Neural cell (in vitro differentiated cells): ENCODE data around the gene YIPF2. TPM values are rescaled to one million over a fixed set of nuclear protein-coding genes. Genes with fewer than 3 reads are reported as not detected.

ENCODE experiments used
- H2AFZ ChIP-seq: fragments of 200-600, 300-800 bp; sonication (generic), shearing (Covaris generic); 2 replicates; pipeline ENCODE4 v1.6.0; 2014; ENCODE audit warnings: low read depth, mild to moderate bottlenecking, antibody characterized with exemption, low read length, moderate library complexity
- H3F3A ChIP-seq: fragments of 200-600 bp; shearing (Covaris generic); 2 replicates; pipeline ENCODE4 v1.6.1; 2016; ENCODE audit warnings: mild to moderate bottlenecking, moderate library complexity, mixed read lengths, antibody characterized with exemption, low read length; ENCODE audit not compliant: insufficient read depth, poor library complexity, severe bottlenecking
- H3K27ac ChIP-seq: fragments of 200-600, 300-800 bp; sonication (generic), shearing (Covaris generic); 2 replicates; pipeline ENCODE4 v1.5.1; 2014; ENCODE audit warnings: mild to moderate bottlenecking, low read length, moderate library complexity
- H3K27me3 ChIP-seq: fragments of 300-800, 200-600 bp; sonication (generic), shearing (Covaris generic); 2 replicates; pipeline ENCODE4 v1.6.0; 2014; ENCODE audit warnings: mild to moderate bottlenecking, low read depth, low read length, moderate library complexity; ENCODE audit not compliant: insufficient read depth
- H3K36me3 ChIP-seq: fragments of 300-800, 200-600 bp; sonication (generic), shearing (Covaris generic); 2 replicates; pipeline ENCODE4 v1.5.1; 2014; ENCODE audit warnings: mild to moderate bottlenecking, antibody characterized with exemption, low read length, moderate library complexity; ENCODE audit not compliant: insufficient read depth
- H3K4me2 ChIP-seq: fragments of 300-800, 200-600 bp; sonication (generic), shearing (Covaris generic); 2 replicates; pipeline ENCODE4 v1.6.0; 2014; ENCODE audit warnings: mild to moderate bottlenecking, low read length
- H3K4me3 ChIP-seq: fragments of 300-800, 200-600 bp; sonication (generic), shearing (Covaris generic); 2 replicates; pipeline ENCODE4 v1.5.1; 2014; ENCODE audit warnings: mild to moderate bottlenecking, low read length, moderate library complexity
- H3K79me2 ChIP-seq: fragments of 200-600 bp; shearing (Covaris generic); replicated peaks from 2 replicates; pipeline ENCODE4 v1.6.0; 2014; ENCODE audit warnings: mild to moderate bottlenecking, low read length, moderate library complexity; ENCODE audit not compliant: insufficient read depth
- H3K9ac ChIP-seq: fragments of 300-800, 200-600 bp; sonication (generic), shearing (Covaris generic); 2 replicates; pipeline ENCODE4 v1.6.1; 2016; ENCODE audit warnings: mild to moderate bottlenecking, low read length, mixed read lengths
- H3K9me2 ChIP-seq: fragments of 200-600 bp; shearing (Covaris generic); 2 replicates; pipeline ENCODE4 v1.6.1; 2016; ENCODE audit warnings: mild to moderate bottlenecking, low read length, mixed read lengths; ENCODE audit not compliant: insufficient read depth
- H3K9me3 ChIP-seq: fragments of 200-600, 300-800 bp; sonication (generic), shearing (Covaris generic); 2 replicates; pipeline ENCODE4 v1.6.1; 2016; ENCODE audit warnings: mild to moderate bottlenecking, mixed run types, low read length, moderate library complexity, mixed read lengths
- H4K20me1 ChIP-seq: fragments of 200-600 bp; shearing (Covaris generic); 2 replicates; pipeline ENCODE4 v1.6.1; 2016; ENCODE audit warnings: mild to moderate bottlenecking, mixed run types; ENCODE audit not compliant: insufficient read depth
- CTCF ChIP-seq: fragments of 450-650 bp; IDR thresholded peaks from 2 replicates; pipeline ENCODE4 v1.5.1; 2014; ENCODE audit warnings: antibody characterized with exemption, mild to moderate bottlenecking, moderate library complexity; ENCODE audit not compliant: poor library complexity, severe bottlenecking
- EP300 ChIP-seq: fragments of 450-650 bp; conservative IDR thresholded peaks from 2 replicates; pipeline ENCODE4 v1.6.1; 2014; ENCODE audit warnings: antibody characterized with exemption, mild to moderate bottlenecking, moderate library complexity; ENCODE audit not compliant: poor library complexity, severe bottlenecking
- EZH2 ChIP-seq: fragments of 200-600, 300-800 bp; shearing (Covaris generic), sonication (generic); IDR thresholded peaks from 2 replicates; pipeline ENCODE4 v1.6.1; 2014; ENCODE audit warnings: antibody characterized with exemption, low read length, borderline replicate concordance, mild to moderate bottlenecking; ENCODE audit not compliant: insufficient read depth, poor library complexity, severe bottlenecking
- MXI1 ChIP-seq: fragments of 450-650 bp; conservative IDR thresholded peaks from 2 replicates; pipeline ENCODE4 v1.6.1; 2014; ENCODE audit warnings: antibody characterized with exemption, mild to moderate bottlenecking; ENCODE audit not compliant: poor library complexity, severe bottlenecking
- POLR2AphosphoS5 ChIP-seq: IDR thresholded peaks from 2 replicates; pipeline ENCODE4 v1.6.1; 2012
- RAD21 ChIP-seq: fragments of 450-650 bp; conservative IDR thresholded peaks from 2 replicates; pipeline ENCODE4 v1.6.1; 2014; ENCODE audit warnings: antibody characterized with exemption, mild to moderate bottlenecking, moderate library complexity
- SMC3 ChIP-seq: fragments of 450-650 bp; conservative IDR thresholded peaks from 2 replicates; pipeline ENCODE4 v1.6.1; 2014; ENCODE audit warnings: antibody characterized with exemption, mild to moderate bottlenecking, moderate library complexity; ENCODE audit not compliant: poor library complexity
- TAF1 ChIP-seq: IDR thresholded peaks from 2 replicates; pipeline ENCODE4 v1.6.1; 2012; ENCODE audit warnings: low read depth
- polyA plus RNA-seq: library from polyadenylated mRNA; depleted of rRNA; stranded (reverse); fragments of >200 nt; gene quantifications from 2 replicates; pipeline ENCODE4 v1.2.3, GENCODE V29; 2014
- TF ChIP-seq, protein P1 (sequence below): IDR thresholded peaks from 2 replicates; pipeline ENCODE4 v1.6.1; 2012; ENCODE audit warnings: borderline replicate concordance

The YIPF2 gene
- polyA plus RNA-seq, 1 donor from 2014 or later = 101 TPM

GRCh38 chr19:10885201-10886169, 43.0 kb downstream of the YIPF2 start:
- Histone ChIP-seq H3K4me2 (no peak overlapping the region), H4K20me1 (no peaks in the 10 kb centered on the region), H3K4me3 (no peak overlapping the region), H3K9me2 (no peaks in the 10 kb centered on the region), H3K79me2 (peaks cover 40% of the 10 kb centered on the region), H3K9ac (peak overlapping the region; percentile 41), H3F3A (peaks cover 4% of the 10 kb centered on the region), H3K27ac (peak overlapping the region; percentile 66), H3K27me3 (no peaks in the 10 kb centered on the region), H3K9me3 (no peaks in the 10 kb centered on the region), H3K36me3 (no peaks in the 10 kb centered on the region), H2AFZ (no peak overlapping the region)
- no peak for TF ChIP-seq EZH2
- no peak for TF ChIP-seq CTCF
- no peak for TF ChIP-seq EP300

- no peak overlapping the region for H2AFZ ChIP-seq
- no peaks in the 10 kb centered on the region for H3K9me2 ChIP-seq
- H3K79me2 ChIP-seq = peaks cover 44% of the 10 kb centered on the region
- peaks cover 4% of the 10 kb centered on the region for H3F3A ChIP-seq
- H3K4me3 ChIP-seq = no peak overlapping the region
- H3K27me3 ChIP-seq = no peaks in the 10 kb centered on the region
- H3K4me2 ChIP-seq = no peak overlapping the region
- no peaks in the 10 kb centered on the region for H3K36me3 ChIP-seq
- no peak overlapping the region for H3K9ac ChIP-seq
- no peaks in the 10 kb centered on the region for H3K9me3 ChIP-seq
- H3K27ac ChIP-seq = no peak overlapping the region
- no peak for TF ChIP-seq EZH2
- TF ChIP-seq RAD21 = no peak
- no peaks in the 10 kb centered on the region for H4K20me1 ChIP-seq
Measured at GRCh38 chr19:10884274-10884673, 44.2 kb downstream of the YIPF2 start.

GRCh38 chr19:10882108-10882457, 46.4 kb downstream of the YIPF2 start:
- Histone ChIP-seq H3K4me3 (peak overlapping the region; percentile 34), H3F3A (no peaks in the 10 kb centered on the region), H3K9ac (no peak overlapping the region), H4K20me1 (no peaks in the 10 kb centered on the region), H3K27me3 (no peaks in the 10 kb centered on the region), H3K36me3 (no peaks in the 10 kb centered on the region), H3K27ac (no peak overlapping the region), H3K9me2 (no peaks in the 10 kb centered on the region), H3K79me2 (peaks cover 51% of the 10 kb centered on the region), H2AFZ (no peak overlapping the region), H3K9me3 (no peaks in the 10 kb centered on the region), H3K4me2 (no peak overlapping the region)
- TF ChIP-seq TAF1 (no peak), SMC3 (no peak), CTCF (no peak), RAD21 (no peak), MXI1 (no peak), EP300 (no peak), POLR2AphosphoS5 (no peak), EZH2 (no peak)
- TF ChIP-seq, protein P1, sequence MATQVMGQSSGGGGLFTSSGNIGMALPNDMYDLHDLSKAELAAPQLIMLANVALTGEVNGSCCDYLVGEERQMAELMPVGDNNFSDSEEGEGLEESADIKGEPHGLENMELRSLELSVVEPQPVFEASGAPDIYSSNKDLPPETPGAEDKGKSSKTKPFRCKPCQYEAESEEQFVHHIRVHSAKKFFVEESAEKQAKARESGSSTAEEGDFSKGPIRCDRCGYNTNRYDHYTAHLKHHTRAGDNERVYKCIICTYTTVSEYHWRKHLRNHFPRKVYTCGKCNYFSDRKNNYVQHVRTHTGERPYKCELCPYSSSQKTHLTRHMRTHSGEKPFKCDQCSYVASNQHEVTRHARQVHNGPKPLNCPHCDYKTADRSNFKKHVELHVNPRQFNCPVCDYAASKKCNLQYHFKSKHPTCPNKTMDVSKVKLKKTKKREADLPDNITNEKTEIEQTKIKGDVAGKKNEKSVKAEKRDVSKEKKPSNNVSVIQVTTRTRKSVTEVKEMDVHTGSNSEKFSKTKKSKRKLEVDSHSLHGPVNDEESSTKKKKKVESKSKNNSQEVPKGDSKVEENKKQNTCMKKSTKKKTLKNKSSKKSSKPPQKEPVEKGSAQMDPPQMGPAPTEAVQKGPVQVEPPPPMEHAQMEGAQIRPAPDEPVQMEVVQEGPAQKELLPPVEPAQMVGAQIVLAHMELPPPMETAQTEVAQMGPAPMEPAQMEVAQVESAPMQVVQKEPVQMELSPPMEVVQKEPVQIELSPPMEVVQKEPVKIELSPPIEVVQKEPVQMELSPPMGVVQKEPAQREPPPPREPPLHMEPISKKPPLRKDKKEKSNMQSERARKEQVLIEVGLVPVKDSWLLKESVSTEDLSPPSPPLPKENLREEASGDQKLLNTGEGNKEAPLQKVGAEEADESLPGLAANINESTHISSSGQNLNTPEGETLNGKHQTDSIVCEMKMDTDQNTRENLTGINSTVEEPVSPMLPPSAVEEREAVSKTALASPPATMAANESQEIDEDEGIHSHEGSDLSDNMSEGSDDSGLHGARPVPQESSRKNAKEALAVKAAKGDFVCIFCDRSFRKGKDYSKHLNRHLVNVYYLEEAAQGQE = no peak
